Ascending aorta (tissue), 2 donors: Measurements from ENCODE around the gene KPNA4. TPM values are rescaled to one million over a fixed set of nuclear protein-coding genes. Genes with fewer than 3 reads are reported as not detected.

Experiments used
- DNase-seq, 2 donors: peaks; one replicate each; pipeline ENCODE4 v3.0.0-alpha.2; 2019; ENCODE audit warnings: low spot score in 2 of 2
- H3K27ac ChIP-seq, 2 donors: fragments of 200-600 bp; sonication (generic); one replicate each; pipeline ENCODE4 v1.5.1; 2016 to 2017; ENCODE audit warnings: mild to moderate bottlenecking in 1 of 2
- H3K27me3 ChIP-seq: fragments of 200-600 bp; sonication (generic); one replicate; pipeline ENCODE4 v1.5.1; 2017
- H3K36me3 ChIP-seq, 2 donors: fragments of 200-600 bp; sonication (generic); one replicate each; pipeline ENCODE4 v1.5.1; 2016
- H3K4me1 ChIP-seq, 2 donors: fragments of 200-600 bp; sonication (generic); one replicate each; pipeline ENCODE4 v1.5.1; 2016 to 2017; ENCODE audit warnings: mild to moderate bottlenecking in 1 of 2
- H3K4me3 ChIP-seq, 2 donors: fragments of 200-600 bp; sonication (generic); one replicate each; pipeline ENCODE4 v1.5.1; 2016 to 2017; ENCODE audit warnings: mild to moderate bottlenecking in 1 of 2
- H3K9me3 ChIP-seq, 2 donors: fragments of 200-600 bp; sonication (generic); one replicate each; pipeline ENCODE4 v1.5.1; 2016
- intact Hi-C: fragments of 100-400 bp; cut with DNase I; formaldehyde crosslinking; loops from one replicate; pipeline ENCODE4 v1.15.1; 2023
- total RNA-seq: library from RNA; depleted of rRNA; stranded (reverse); fragments of >200 nt; gene quantifications from one replicate; pipeline ENCODE4 v1.1.0, GENCODE V29; 2016
- TF ChIP-seq, protein P1 (sequence below), 3 experiments: fragments of 200-600 bp in 2 of 3; fragments of 450-650 bp in 1 of 3; sonication (generic) in 2 of 3; IDR thresholded peaks; one replicate each; pipeline ENCODE4 v1.5.1; 2016 to 2019; ENCODE audit warnings: antibody characterized with exemption in 3 of 3, mild to moderate bottlenecking in 1 of 3, moderate library complexity in 1 of 3

KPNA4 gene
- total RNA-seq, 1 donor from 2014 or later = 17.6 TPM

DNA sequence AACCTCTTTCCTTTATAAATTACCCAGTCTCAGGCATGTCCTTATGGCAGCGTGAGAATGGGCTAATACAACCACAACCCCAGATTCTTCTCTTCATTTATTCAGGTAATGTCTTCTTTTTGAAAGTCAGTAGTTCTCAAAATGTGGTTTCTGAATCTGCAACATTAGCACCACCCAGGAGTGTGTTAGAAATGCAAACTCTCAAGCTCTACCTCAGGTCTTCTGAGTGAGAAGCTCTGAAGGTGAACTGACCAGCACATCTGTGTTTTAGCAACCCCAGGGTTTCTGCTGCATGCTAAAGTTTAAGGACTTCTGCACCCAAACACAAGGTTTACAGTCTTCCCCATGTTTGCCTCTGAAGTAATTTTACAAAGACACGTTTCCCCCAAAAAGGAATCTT, 93.5 kb downstream of the KPNA4 start:
- Histone ChIP-seq H3K4me3 (no peak overlapping the region), H3K27ac (no peak overlapping the region), H3K9me3 (no peaks in the 10 kb centered on the region), H3K36me3 (no peaks in the 10 kb centered on the region), H3K4me1 (no peaks in the 10 kb centered on the region), H3K27me3 (no peaks in the 10 kb centered on the region)
- intact Hi-C loops = no loop called here
- no peak for DNase-seq
- TF ChIP-seq, protein P1, sequence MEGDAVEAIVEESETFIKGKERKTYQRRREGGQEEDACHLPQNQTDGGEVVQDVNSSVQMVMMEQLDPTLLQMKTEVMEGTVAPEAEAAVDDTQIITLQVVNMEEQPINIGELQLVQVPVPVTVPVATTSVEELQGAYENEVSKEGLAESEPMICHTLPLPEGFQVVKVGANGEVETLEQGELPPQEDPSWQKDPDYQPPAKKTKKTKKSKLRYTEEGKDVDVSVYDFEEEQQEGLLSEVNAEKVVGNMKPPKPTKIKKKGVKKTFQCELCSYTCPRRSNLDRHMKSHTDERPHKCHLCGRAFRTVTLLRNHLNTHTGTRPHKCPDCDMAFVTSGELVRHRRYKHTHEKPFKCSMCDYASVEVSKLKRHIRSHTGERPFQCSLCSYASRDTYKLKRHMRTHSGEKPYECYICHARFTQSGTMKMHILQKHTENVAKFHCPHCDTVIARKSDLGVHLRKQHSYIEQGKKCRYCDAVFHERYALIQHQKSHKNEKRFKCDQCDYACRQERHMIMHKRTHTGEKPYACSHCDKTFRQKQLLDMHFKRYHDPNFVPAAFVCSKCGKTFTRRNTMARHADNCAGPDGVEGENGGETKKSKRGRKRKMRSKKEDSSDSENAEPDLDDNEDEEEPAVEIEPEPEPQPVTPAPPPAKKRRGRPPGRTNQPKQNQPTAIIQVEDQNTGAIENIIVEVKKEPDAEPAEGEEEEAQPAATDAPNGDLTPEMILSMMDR (IDR thresholded peaks at IDR 0.05) = no peak

DNA sequence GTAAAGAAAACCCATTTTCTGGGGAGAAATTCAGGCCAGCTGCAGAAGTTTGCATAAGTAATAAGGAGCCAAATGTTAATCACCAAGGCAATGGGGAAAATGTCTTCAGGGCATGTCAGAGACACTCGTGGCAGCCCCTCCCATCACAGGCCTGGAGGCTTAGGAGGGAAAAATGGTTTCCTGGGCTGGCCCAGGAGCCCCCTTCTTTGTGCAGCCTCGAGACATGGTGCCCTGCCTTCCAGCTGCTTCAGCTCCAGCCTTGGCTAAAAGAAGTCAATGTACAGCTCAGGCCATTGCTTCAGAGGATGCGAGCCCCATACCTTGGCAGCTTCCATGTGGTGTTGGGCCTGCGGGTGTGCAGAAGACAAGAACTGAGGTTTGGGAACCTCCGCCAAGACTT, 95.2 kb downstream of the KPNA4 start:
- no peaks in the 10 kb centered on the region for H3K27me3 ChIP-seq
- DNase-seq = no peak
- intact Hi-C loops = no loop called here
- H3K36me3 ChIP-seq = no peaks in the 10 kb centered on the region
- H3K27ac ChIP-seq = no peak overlapping the region
- no peaks in the 10 kb centered on the region for H3K9me3 ChIP-seq
- H3K4me1 ChIP-seq = no peaks in the 10 kb centered on the region
- no peak overlapping the region for H3K4me3 ChIP-seq
- TF ChIP-seq, protein P1 (IDR thresholded peaks at IDR 0.05) = no peak

- Histone ChIP-seq H3K27me3 (no peaks in the 10 kb centered on the region), H3K9me3 (no peaks in the 10 kb centered on the region), H3K4me3 (no peak overlapping the region), H3K27ac (no peak overlapping the region), H3K36me3 (no peaks in the 10 kb centered on the region), H3K4me1 (no peaks in the 10 kb centered on the region)
- intact Hi-C loops = no loop called here
- TF ChIP-seq, protein P1 (IDR thresholded peaks at IDR 0.05) = no peak
- no peak for DNase-seq
Observed at GRCh38 chr3:160464971-160465370, 100.4 kb downstream of the KPNA4 start.

- H3K9me3 ChIP-seq = no peaks in the 10 kb centered on the region
- H3K36me3 ChIP-seq = no peaks in the 10 kb centered on the region
- H3K27me3 ChIP-seq = no peaks in the 10 kb centered on the region
- H3K4me3 ChIP-seq = no peak overlapping the region
- no peaks in the 10 kb centered on the region for H3K4me1 ChIP-seq
- no peak overlapping the region for H3K27ac ChIP-seq
- TF ChIP-seq, protein P1 (IDR thresholded peaks at IDR 0.05) = no peak
- intact Hi-C loops = no loop called here
- no peak for DNase-seq
Observed at GRCh38 chr3:160464321-160464720, 101.0 kb downstream of the KPNA4 start.

DNA sequence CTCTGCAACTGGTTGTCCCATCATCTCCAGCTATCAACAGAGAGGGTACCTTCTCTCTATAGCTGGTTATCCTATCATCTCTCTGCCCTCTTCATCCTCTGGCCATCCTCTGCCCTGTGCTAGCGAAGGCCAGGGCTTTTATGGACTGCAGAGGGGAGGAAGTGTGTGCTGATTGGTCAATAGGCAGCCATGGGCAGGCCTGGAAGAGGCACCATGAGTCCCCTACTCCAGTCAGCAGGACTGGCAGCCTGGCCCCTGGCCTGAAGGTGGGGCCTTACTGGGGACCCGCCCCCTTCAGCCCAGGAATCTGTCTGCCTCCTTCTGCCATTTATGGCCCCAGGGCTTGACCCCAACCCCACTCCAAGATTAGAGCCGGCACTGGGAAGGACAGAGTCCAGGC, 105.3 kb downstream of the KPNA4 start:
- no peak for DNase-seq
- intact Hi-C loops = no loop called here
- H3K27me3 ChIP-seq = no peaks in the 10 kb centered on the region
- no peaks in the 10 kb centered on the region for H3K4me1 ChIP-seq
- TF ChIP-seq, protein P1 (IDR thresholded peaks at IDR 0.05) = no peak
- H3K9me3 ChIP-seq = no peaks in the 10 kb centered on the region
- H3K36me3 ChIP-seq = no peaks in the 10 kb centered on the region
- H3K4me3 ChIP-seq = no peak overlapping the region
- H3K27ac ChIP-seq = no peak overlapping the region

DNA sequence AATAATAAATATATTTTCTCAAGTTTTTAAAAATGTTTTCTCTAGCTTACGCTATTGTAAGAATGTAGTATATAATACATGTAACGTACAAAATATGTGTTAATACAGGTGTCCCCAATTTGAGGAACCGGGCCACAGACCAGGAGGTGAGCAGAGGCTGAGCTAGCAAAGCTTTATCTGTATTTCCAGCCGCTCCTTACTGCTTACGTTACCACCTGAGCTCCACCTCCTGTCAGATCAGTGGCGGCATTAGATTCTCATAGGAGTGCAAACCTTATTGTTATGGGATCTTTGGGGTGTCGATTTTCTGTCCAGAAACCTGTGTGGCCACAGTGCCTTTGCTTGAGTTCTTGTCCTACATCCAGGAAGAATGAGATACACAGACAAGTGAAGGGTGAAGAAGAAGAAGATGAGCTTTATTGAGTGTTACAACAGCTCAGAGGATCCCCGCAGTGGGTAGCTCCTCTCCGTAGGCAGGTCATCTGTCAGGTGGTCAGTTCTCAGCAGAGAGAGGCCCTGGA, 105.9 kb downstream of the KPNA4 start:
- no peaks in the 10 kb centered on the region for H3K27me3 ChIP-seq
- intact Hi-C loops = no loop called here
- H3K4me1 ChIP-seq = no peaks in the 10 kb centered on the region
- no peaks in the 10 kb centered on the region for H3K9me3 ChIP-seq
- H3K27ac ChIP-seq = no peak overlapping the region
- no peak for DNase-seq
- H3K36me3 ChIP-seq = no peaks in the 10 kb centered on the region
- no peak overlapping the region for H3K4me3 ChIP-seq
- TF ChIP-seq, protein P1 (IDR thresholded peaks at IDR 0.05) = no peak
